Skin of body (tissue), 2 donors: ENCODE data around the gene CERS2. TPM values are rescaled to one million over a fixed set of nuclear protein-coding genes. Genes with fewer than 3 reads are reported as not detected.

ENCODE experiments used
- small RNA-seq: library from RNA; depleted of rRNA; stranded (forward); fragments of <200 nt; gene quantifications from one replicate; pipeline ENCODE3, GENCODE V24; 2014; ENCODE audit warnings: low replicate concordance
- total RNA-seq: library from RNA; depleted of rRNA; stranded (reverse); fragments of >200 nt; gene quantifications from one replicate; pipeline ENCODE4 v1.2.3, GENCODE V29; 2014

CERS2 gene
- total RNA-seq, 1 donor from 2014 or later = 43.7 TPM

Small RNA genes lying within 50 kb of the gene (small RNA-seq; reads per million reads assigned to genes)
- not detected for gene RNU6-884P

Other genes starting within 250 kb of the CERS2 start
- 54.9 TPM for gene CTSS, start 209.1 kb downstream of the CERS2 start, total RNA-seq
- gene CTSK, start 166.6 kb downstream of the CERS2 start, total RNA-seq = 177 TPM
- gene ARNT, start 98.2 kb downstream of the CERS2 start, total RNA-seq = 48.4 TPM
- 0.10 TPM for gene CTXND2, start 87.7 kb downstream of the CERS2 start, total RNA-seq
- gene SETDB1, start 48.5 kb downstream of the CERS2 start, total RNA-seq = 36.5 TPM
- 4.7 TPM for gene ANXA9, start 7.5 kb upstream of the CERS2 start, total RNA-seq
- gene MINDY1, start 32.1 kb upstream of the CERS2 start, total RNA-seq = 19.4 TPM
- gene PRUNE1, start 33.6 kb upstream of the CERS2 start, total RNA-seq = 11.4 TPM
- gene BNIPL, start 61.8 kb upstream of the CERS2 start, total RNA-seq = 37.0 TPM
- 1.8 TPM for gene C1orf56, start 72.9 kb upstream of the CERS2 start, total RNA-seq
- gene CDC42SE1, start 84.8 kb upstream of the CERS2 start, total RNA-seq = 59.2 TPM
- gene MLLT11, start 85.6 kb upstream of the CERS2 start, total RNA-seq = 3.1 TPM
- 14.0 TPM for gene GABPB2, start 95.9 kb upstream of the CERS2 start, total RNA-seq
- 10.7 TPM for gene SEMA6C, start 171.8 kb upstream of the CERS2 start, total RNA-seq
- 2.2 TPM for gene TNFAIP8L2, start 181.8 kb upstream of the CERS2 start, total RNA-seq
- 7.3 TPM for gene LYSMD1, start 191.1 kb upstream of the CERS2 start, total RNA-seq
- gene SCNM1, start 191.3 kb upstream of the CERS2 start, total RNA-seq = 19.2 TPM
- gene TMOD4, start 201.1 kb upstream of the CERS2 start, total RNA-seq = 8.0 TPM
- gene VPS72, start 215.4 kb upstream of the CERS2 start, total RNA-seq = 28.1 TPM
- 70.1 TPM for gene PIP5K1A, start 223.7 kb upstream of the CERS2 start, total RNA-seq